Lower leg skin (tissue), 4 donors: Measurements from ENCODE around the gene MRPL54. TPM values are rescaled to one million over a fixed set of nuclear protein-coding genes. Genes with fewer than 3 reads are reported as not detected.

Experiments
- DNase-seq, 2 donors: peaks; one replicate each; pipeline ENCODE4 v3.0.0-alpha.2; 2019; ENCODE audit warnings: low spot score in 2 of 2
- H3K4me3 ChIP-seq: fragments of 200-600 bp; sonication (generic); 2 replicates; pipeline ENCODE4 v1.5.1; 2017; ENCODE audit warnings: mild to moderate bottlenecking, low read depth; ENCODE audit not compliant: poor library complexity, severe bottlenecking
- CTCF ChIP-seq, 3 donors: fragments of 450-650 bp; IDR thresholded peaks; one replicate each; pipeline ENCODE4 v1.5.1; 2016; ENCODE audit warnings: antibody characterized with exemption in 3 of 3, mild to moderate bottlenecking in 3 of 3, moderate library complexity in 2 of 3
- POLR2A ChIP-seq, 2 donors: fragments of 450-650 bp; IDR thresholded peaks; one replicate each; pipeline ENCODE4 v1.6.1; 2016 to 2017; ENCODE audit warnings: antibody characterized with exemption in 2 of 2, mild to moderate bottlenecking in 1 of 2, moderate library complexity in 1 of 2
- WGBS, 2 donors: methylation state at CpG; one replicate each; pipeline ENCODE4 v1.1.5; 2018; 5-methylcytosine and 5-hydroxymethylcytosine counted together
- intact Hi-C: fragments of 100-400 bp; cut with DNase I; formaldehyde crosslinking; loops from one replicate; pipeline ENCODE4 v1.15.0; 2023; ENCODE audit warnings: low total_unique reads
- total RNA-seq, 4 donors: library from RNA; depleted of rRNA; stranded (reverse); fragments of >200 nt; gene quantifications; one replicate each; pipeline ENCODE4 v1.1.0, GENCODE V29; 2016

Gene MRPL54
- total RNA-seq, 4 donors from 2014 or later = 45.0 to 72.8 (median 53.9) TPM

- 79 to 86% methylated on average over 7 of the region's 7 CpGs for WGBS, 2 donors
- intact Hi-C loops = no loop called here
- no peak for DNase-seq
- TF ChIP-seq CTCF (IDR thresholded peaks at IDR 0.05) (no peak), POLR2A (IDR thresholded peaks at IDR 0.05) (no peak)
- no peak overlapping the region for H3K4me3 ChIP-seq
Measured at GRCh38 chr19:3768748-3769099, 6.2 kb downstream of the MRPL54 start.

GRCh38 chr19:3769494-3769893 lies 7.0 kb downstream of the MRPL54 start:
- WGBS, 2 donors = 83% methylated on average over 8 to 15 of the region's 17 CpGs
- DNase-seq = no peak
- intact Hi-C loops = no loop called here
- TF ChIP-seq POLR2A (IDR thresholded peaks at IDR 0.05) (no peak), CTCF (IDR thresholded peaks at IDR 0.05) (no peak)
- no peak overlapping the region for H3K4me3 ChIP-seq

GRCh38 chr19:3770136-3770999 lies 7.9 kb downstream of the MRPL54 start:
- TF ChIP-seq CTCF (IDR thresholded peaks at IDR 0.05) = no peak
- TF ChIP-seq POLR2A (IDR thresholded peaks at IDR 0.05) = no peak
- no peak overlapping the region for H3K4me3 ChIP-seq
- DNase-seq = no peak
- intact Hi-C loops = no loop called here
- 70 to 71% methylated on average over 29 to 48 of the region's 53 CpGs for WGBS, 2 donors

GRCh38 chr19:3771000-3771905 lies 8.8 kb downstream of the MRPL54 start:
- TF ChIP-seq POLR2A (IDR thresholded peaks at IDR 0.05) (no peak), CTCF (IDR thresholded peaks at IDR 0.05) (no peak)
- 68 to 76% methylated on average over 31 to 34 of the region's 35 CpGs for WGBS, 2 donors
- intact Hi-C loops = no loop called here
- no peak overlapping the region for H3K4me3 ChIP-seq
- DNase-seq = no peak

GRCh38 chr19:3771906-3772455 lies 9.5 kb downstream of the MRPL54 start, which contains the start of gene RAX2:
RAX2 (minus strand) TSS chr19:3772228; CDS start chr19:3771742, 486 bp downstream.
- DNase-seq = no peak
- no peak within 1 kb of the TSS for H3K4me3 ChIP-seq
- intact Hi-C loops = no loop called here
- WGBS, 2 donors = 28 to 30% methylated on average over 21 to 23 of the region's 23 CpGs
- TF ChIP-seq POLR2A (IDR thresholded peaks at IDR 0.05) = no peak
- no peak for TF ChIP-seq CTCF (IDR thresholded peaks at IDR 0.05)
